ENCODE data around the gene CELF1. TPM values are rescaled to one million over a fixed set of nuclear protein-coding genes. Genes with fewer than 3 reads are reported as not detected.
"Not testable (repeated sequence)": the region's sequence is repeated elsewhere in the genome, so short reads cannot be mapped to it uniquely, and the experiment has no call there.

CELF1 gene
- polyA plus RNA-seq, 1 experiment, result 87.2 TPM

GRCh38 chr11:47454258-47454671, 98.7 kb downstream of the CELF1 start:
- CTCF ChIA-PET, result interaction anchor here (0.6 to 3.6 kb wide), 35 partner anchors 8 to 589 kb away, joined by 3 to 30 read pairs (median 5); no protein-coding TSS in a partner anchor

GRCh38 chr11:47453365-47453764, 99.6 kb downstream of the CELF1 start:
- DNase-seq (ENCODE audit: low read depth, low spot score), result no peak
- TF ChIP-seq, protein P1, sequence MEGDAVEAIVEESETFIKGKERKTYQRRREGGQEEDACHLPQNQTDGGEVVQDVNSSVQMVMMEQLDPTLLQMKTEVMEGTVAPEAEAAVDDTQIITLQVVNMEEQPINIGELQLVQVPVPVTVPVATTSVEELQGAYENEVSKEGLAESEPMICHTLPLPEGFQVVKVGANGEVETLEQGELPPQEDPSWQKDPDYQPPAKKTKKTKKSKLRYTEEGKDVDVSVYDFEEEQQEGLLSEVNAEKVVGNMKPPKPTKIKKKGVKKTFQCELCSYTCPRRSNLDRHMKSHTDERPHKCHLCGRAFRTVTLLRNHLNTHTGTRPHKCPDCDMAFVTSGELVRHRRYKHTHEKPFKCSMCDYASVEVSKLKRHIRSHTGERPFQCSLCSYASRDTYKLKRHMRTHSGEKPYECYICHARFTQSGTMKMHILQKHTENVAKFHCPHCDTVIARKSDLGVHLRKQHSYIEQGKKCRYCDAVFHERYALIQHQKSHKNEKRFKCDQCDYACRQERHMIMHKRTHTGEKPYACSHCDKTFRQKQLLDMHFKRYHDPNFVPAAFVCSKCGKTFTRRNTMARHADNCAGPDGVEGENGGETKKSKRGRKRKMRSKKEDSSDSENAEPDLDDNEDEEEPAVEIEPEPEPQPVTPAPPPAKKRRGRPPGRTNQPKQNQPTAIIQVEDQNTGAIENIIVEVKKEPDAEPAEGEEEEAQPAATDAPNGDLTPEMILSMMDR (IDR thresholded peaks at IDR 0.05; ENCODE audit: low read depth, low read length), result no peak
- H3K27ac ChIP-seq (ENCODE audit: low read depth, low read length), result no peak overlapping the region
- ChIA-PET POLR2A (interaction anchor here (1.3 kb wide), 1 partner anchor 27 kb away, joined by 4 read pairs; the partner anchor contains the start of gene PSMC3), CTCF (interaction anchor here (0.9 to 3.6 kb wide), 5 partner anchors 9 to 164 kb away, joined by 3 to 26 read pairs (median 7); no protein-coding TSS in a partner anchor)
- no peak overlapping the region for H3K4me3 ChIP-seq (ENCODE audit: low read depth, low read length)
- H3K27me3 ChIP-seq (ENCODE audit: control insufficient read depth, insufficient read depth, low read length), result no peaks in the 10 kb centered on the region
- no peaks in the 10 kb centered on the region; the same call in 1 of the 2 replicates for H3K9me3 ChIP-seq (ENCODE audit: control insufficient read depth, insufficient read depth, low read length)

More at GRCh38 chr11:47454258-47454671, 98.7 kb downstream of the CELF1 start:
- H3K27me3 ChIP-seq (ENCODE audit: control insufficient read depth, insufficient read depth, low read length); H3K4me3 ChIP-seq (ENCODE audit: low read depth, low read length); H3K9me3 ChIP-seq (ENCODE audit: control insufficient read depth, insufficient read depth, low read length); H3K27ac ChIP-seq (ENCODE audit: low read depth, low read length): not testable (repeated sequence)
- peak; percentile 72 for DNase-seq (ENCODE audit: low read depth, low spot score)
- POLR2A ChIA-PET, result interaction anchor here (0.6 to 1.3 kb wide), 5 partner anchors 17 to 81 kb away, joined by 3 to 4 read pairs (median 3); partner anchors contain the start of gene PSMC3
- TF ChIP-seq, protein P1 (IDR thresholded peaks at IDR 0.05; ENCODE audit: low read depth, low read length), result peak; percentile 87

GRCh38 chr11:47451990-47452389, 100.9 kb downstream of the CELF1 start:
- CTCF ChIA-PET, result interaction anchor here (0.6 to 3.6 kb wide), 2 partner anchors 78 to 106 kb away, joined by 3 to 26 read pairs; no protein-coding TSS in a partner anchor

DNA sequence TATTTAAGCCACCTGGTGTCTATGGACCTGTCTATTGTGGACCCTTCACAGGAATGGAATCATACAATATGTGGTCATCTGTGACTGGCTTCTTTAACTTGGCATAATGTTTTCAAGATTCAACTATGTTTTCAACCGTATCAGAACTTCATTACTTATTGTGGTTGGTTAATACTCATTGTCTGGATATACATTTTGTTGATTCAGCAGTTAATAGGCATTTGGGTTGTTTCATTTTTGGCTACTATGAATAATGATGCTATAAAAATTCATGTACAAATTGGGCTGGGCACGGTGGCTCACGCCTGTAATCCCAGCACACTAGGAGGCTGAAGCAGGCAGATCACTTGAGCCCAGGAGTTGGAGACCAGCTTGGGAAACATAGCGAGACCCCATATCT, 101.5 kb downstream of the CELF1 start:
- CTCF ChIA-PET, result interaction anchor here (0.6 to 1.0 kb wide), 2 partner anchors 77 to 105 kb away, joined by 3 to 4 read pairs; no protein-coding TSS in a partner anchor
- Histone ChIP-seq H3K4me3 (ENCODE audit: low read depth, low read length) (no peak overlapping the region), H3K27ac (ENCODE audit: low read depth, low read length) (no peak overlapping the region), H3K27me3 (ENCODE audit: control insufficient read depth, insufficient read depth, low read length) (no peaks in the 10 kb centered on the region), H3K9me3 (ENCODE audit: control insufficient read depth, insufficient read depth, low read length) (no peaks in the 10 kb centered on the region; the same call in 1 of the 2 replicates)
- POLR2A ChIA-PET, result interaction anchor here (0.6 kb wide), 1 partner anchor 312 kb away, joined by 6 read pairs; no protein-coding TSS in a partner anchor
- no peak for DNase-seq (ENCODE audit: low read depth, low spot score)
- TF ChIP-seq, protein P1 (IDR thresholded peaks at IDR 0.05; ENCODE audit: low read depth, low read length), result no peak

More at GRCh38 chr11:47451990-47452389, 100.9 kb downstream of the CELF1 start:
- POLR2A ChIA-PET, result interaction anchor here (0.6 kb wide), 1 partner anchor 311 kb away, joined by 6 read pairs; no protein-coding TSS in a partner anchor
- no peak overlapping the region for H3K27ac ChIP-seq (ENCODE audit: low read depth, low read length)
- TF ChIP-seq, protein P1 (IDR thresholded peaks at IDR 0.05; ENCODE audit: low read depth, low read length), result no peak
- no peak overlapping the region for H3K4me3 ChIP-seq (ENCODE audit: low read depth, low read length)
- no peaks in the 10 kb centered on the region for H3K27me3 ChIP-seq (ENCODE audit: control insufficient read depth, insufficient read depth, low read length)
- no peaks in the 10 kb centered on the region; the same call in 1 of the 2 replicates for H3K9me3 ChIP-seq (ENCODE audit: control insufficient read depth, insufficient read depth, low read length)
- no peak for DNase-seq (ENCODE audit: low read depth, low spot score)

DNA sequence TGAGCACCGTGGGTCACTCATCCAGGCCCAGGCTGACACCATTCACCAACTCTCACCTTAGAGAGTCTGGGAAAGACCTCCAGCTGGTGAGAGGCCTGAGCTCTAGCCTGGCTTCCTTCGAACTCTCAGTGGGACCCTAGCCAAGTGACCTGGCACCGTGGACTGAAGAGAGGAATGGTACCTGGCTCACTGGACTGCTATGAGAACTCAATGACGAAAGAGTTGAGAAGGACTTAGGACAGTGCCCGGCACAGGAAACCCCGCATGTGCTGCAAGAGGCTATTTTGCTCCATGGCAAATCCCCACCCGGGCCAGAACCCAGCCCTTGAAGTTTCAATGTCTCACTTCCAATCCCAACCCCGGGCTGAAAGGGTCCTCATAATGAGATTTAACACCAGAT, 103.4 kb downstream of the CELF1 start:
- DNase-seq (ENCODE audit: low read depth, low spot score), result no peak
- CTCF ChIA-PET, result no interaction called here
- H3K27me3 ChIP-seq (ENCODE audit: control insufficient read depth, insufficient read depth, low read length), result no peaks in the 10 kb centered on the region
- TF ChIP-seq, protein P1 (IDR thresholded peaks at IDR 0.05; ENCODE audit: low read depth, low read length), result no peak
- POLR2A ChIA-PET, result no interaction called here
- no peak overlapping the region for H3K4me3 ChIP-seq (ENCODE audit: low read depth, low read length)
- H3K9me3 ChIP-seq (ENCODE audit: control insufficient read depth, insufficient read depth, low read length), result no peaks in the 10 kb centered on the region; the same call in 1 of the 2 replicates
- H3K27ac ChIP-seq (ENCODE audit: low read depth, low read length), result no peak overlapping the region
